Measurements from ENCODE around the gene SDC3. TPM values are rescaled to one million over a fixed set of nuclear protein-coding genes. Genes with fewer than 3 reads are reported as not detected.

SDC3 gene
- total and polyA plus RNA-seq, 2 of the 8 experiments (the other 6 are each of a cell fraction or from before 2014, with no cell fraction given) = 7.0 to 27.0 TPM

DNA sequence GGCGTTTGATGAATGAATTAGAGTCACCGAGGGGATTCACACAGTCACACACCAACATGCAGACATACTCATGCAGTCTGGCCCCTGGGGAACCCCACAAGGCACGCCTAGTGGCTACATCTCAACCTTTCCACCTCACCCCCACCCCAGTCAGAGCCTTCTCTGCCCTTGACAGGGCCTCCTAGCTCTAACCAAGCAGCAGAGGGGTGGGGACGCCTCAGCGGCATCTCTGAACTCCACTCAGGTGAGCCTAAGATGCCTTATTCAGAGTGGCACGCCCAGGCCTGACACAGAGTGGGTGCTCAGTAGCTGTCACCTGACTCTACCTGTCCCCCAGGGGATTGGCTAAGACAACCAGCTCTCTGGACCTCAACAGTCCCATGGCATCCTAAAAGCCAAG is 3.7 kb upstream of the SDC3 start:
- FAIRE-seq (no peak), DNase-seq (ENCODE audit: low read depth in 1 of 2, low spot score in 2 of 2) (no peak)
- Histone ChIP-seq H3K9me3 (ENCODE audit: insufficient read depth in 2 of 2, low read depth in 1 of 2, low read length in 1 of 2) (no peaks in the 10 kb centered on the region), H3K36me3 (ENCODE audit: control insufficient read depth in 2 of 4, insufficient read depth in 4 of 4, low read length in 3 of 4) (no peaks in the 10 kb centered on the region), H2BK5ac (ENCODE audit: low read depth, low read length) (0 out of 2 replicates have a peak overlapping the region, but pooled peaks have one; percentile 8), H3K79me2 (ENCODE audit: control insufficient read depth in 1 of 2, insufficient read depth in 2 of 2, low read length in 2 of 2) (no peaks in the 10 kb centered on the region), H3K4ac (replicated peaks; ENCODE audit: insufficient read length, low read depth, low read length) (no peak overlapping the region), H3K27ac (ENCODE audit: low read depth, low read length) (no peak overlapping the region), H2AK5ac (ENCODE audit: low read depth, low read length) (no peak overlapping the region), H3K4me2 (ENCODE audit: insufficient read depth in 1 of 2, low read depth in 2 of 2, low read length in 2 of 2) (no peak overlapping the region), H4K91ac (replicated peaks; ENCODE audit: insufficient read length, low read length) (no peak overlapping the region), H3K23me2 (ENCODE audit: low read depth, low read length) (peaks cover 7% of the 10 kb centered on the region; the same call in 1 of the 2 replicates), H4K8ac (ENCODE audit: extremely low read depth, insufficient read depth, low read length) (no peak overlapping the region), H4K5ac (ENCODE audit: insufficient read length, low read depth, low read length) (no peak overlapping the region), H3K27me3 (replicated peaks in 1 of 4; ENCODE audit: control insufficient read depth in 3 of 4, extremely low read depth in 1 of 4, insufficient read depth in 3 of 4, low read length in 3 of 4) (peaks cover 0 to 12% (median 8%) of the 10 kb centered on the region in 4 experiments; a peak in 4 of 7 replicates), H2AFZ (ENCODE audit: low read length) (no peak overlapping the region), H2BK12ac (ENCODE audit: low read depth, low read length) (peak overlapping the region; percentile 42; the same call in 1 of the 2 replicates), H3K23ac (ENCODE audit: insufficient read length) (no peak overlapping the region), H3K14ac (ENCODE audit: insufficient read length) (no peak overlapping the region), H2BK15ac (ENCODE audit: low read length) (peak overlapping the region; percentile 2; the same call in 1 of the 2 replicates), H3K79me1 (ENCODE audit: low read depth, low read length) (no peaks in the 10 kb centered on the region), H3K9ac (replicated peaks in 1 of 4; ENCODE audit: extremely low read depth in 1 of 4, low read depth in 3 of 4, low read length in 3 of 4) (no peak overlapping the region), H2BK120ac (replicated peaks; ENCODE audit: low read depth, low read length) (no peak overlapping the region), H2BK20ac (ENCODE audit: low read length) (no peak overlapping the region), H3K56ac (replicated peaks; ENCODE audit: insufficient read length, low read depth, low read length) (no peak overlapping the region), H3K18ac (ENCODE audit: extremely low read depth, low read length) (no peak overlapping the region), H3K4me1 (replicated peaks in 1 of 4; ENCODE audit: control insufficient read depth in 3 of 4, insufficient read depth in 4 of 4, low read length in 3 of 4) (peaks cover 0 to 18% (median 14%) of the 10 kb centered on the region in 4 experiments; a peak in 6 of 7 replicates), H4K20me1 (replicated peaks in 1 of 2; ENCODE audit: control insufficient read depth in 1 of 2, insufficient read depth in 2 of 2, low read length in 2 of 2) (peaks cover 2 to 5% of the 10 kb centered on the region in 2 experiments), H3K4me3 (ENCODE audit: extremely low read depth in 1 of 4, insufficient read depth in 2 of 4, low read depth in 3 of 4, low read length in 4 of 4) (no peak overlapping the region)
- 87% methylated on average over 6 of the region's 6 CpGs; no CpG with 5 or more reads in 1 of the 2 experiments for WGBS, 2 experiments (ENCODE audit: extremely low coverage in 1 of 2, insufficient coverage in 1 of 2, insufficient read length in 1 of 2, insufficient replicate concordance in 2 of 2, low coverage in 1 of 2, low lambda C conversion rate in 2 of 2, missing lambda C conversion rate in 1 of 2)
- no peak for TF ChIP-seq POLR2A (IDR thresholded peaks at IDR 0.05; ENCODE audit: control extremely low read depth in 1 of 2, low read depth in 2 of 2, low read length in 2 of 2)
- TF ChIP-seq, protein P1, sequence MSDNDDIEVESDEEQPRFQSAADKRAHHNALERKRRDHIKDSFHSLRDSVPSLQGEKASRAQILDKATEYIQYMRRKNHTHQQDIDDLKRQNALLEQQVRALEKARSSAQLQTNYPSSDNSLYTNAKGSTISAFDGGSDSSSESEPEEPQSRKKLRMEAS (IDR thresholded peaks at IDR 0.05) = no peak
- TF ChIP-seq NANOG (IDR thresholded peaks at IDR 0.05; ENCODE audit: insufficient read depth, low read depth, low read length, poor library complexity, severe bottlenecking) = no peak
- no peak for TF ChIP-seq TAF7 (optimal IDR thresholded peaks at IDR 0.05; ENCODE audit: borderline replicate concordance, low read depth, low read length)
- TF ChIP-seq YY1 (IDR thresholded peaks at IDR 0.05; ENCODE audit: low read depth, low read length) = no peak
- TF ChIP-seq HDAC2 (IDR thresholded peaks at IDR 0.05; ENCODE audit: borderline replicate concordance in 1 of 2, low read depth in 2 of 2, low read length in 2 of 2) = no peak
- no peak for TF ChIP-seq POLR2AphosphoS5 (IDR thresholded peaks at IDR 0.05; ENCODE audit: low read depth, low read length)
- TF ChIP-seq, protein P2, sequence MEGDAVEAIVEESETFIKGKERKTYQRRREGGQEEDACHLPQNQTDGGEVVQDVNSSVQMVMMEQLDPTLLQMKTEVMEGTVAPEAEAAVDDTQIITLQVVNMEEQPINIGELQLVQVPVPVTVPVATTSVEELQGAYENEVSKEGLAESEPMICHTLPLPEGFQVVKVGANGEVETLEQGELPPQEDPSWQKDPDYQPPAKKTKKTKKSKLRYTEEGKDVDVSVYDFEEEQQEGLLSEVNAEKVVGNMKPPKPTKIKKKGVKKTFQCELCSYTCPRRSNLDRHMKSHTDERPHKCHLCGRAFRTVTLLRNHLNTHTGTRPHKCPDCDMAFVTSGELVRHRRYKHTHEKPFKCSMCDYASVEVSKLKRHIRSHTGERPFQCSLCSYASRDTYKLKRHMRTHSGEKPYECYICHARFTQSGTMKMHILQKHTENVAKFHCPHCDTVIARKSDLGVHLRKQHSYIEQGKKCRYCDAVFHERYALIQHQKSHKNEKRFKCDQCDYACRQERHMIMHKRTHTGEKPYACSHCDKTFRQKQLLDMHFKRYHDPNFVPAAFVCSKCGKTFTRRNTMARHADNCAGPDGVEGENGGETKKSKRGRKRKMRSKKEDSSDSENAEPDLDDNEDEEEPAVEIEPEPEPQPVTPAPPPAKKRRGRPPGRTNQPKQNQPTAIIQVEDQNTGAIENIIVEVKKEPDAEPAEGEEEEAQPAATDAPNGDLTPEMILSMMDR (IDR thresholded peaks at IDR 0.05; ENCODE audit: control extremely low read depth in 1 of 3, insufficient read depth in 1 of 3, low read depth in 1 of 3, low read length in 3 of 3) = no peak
- ChIA-PET CTCF (ENCODE audit: partially characterized antibody) (interaction anchor here (0.6 to 27.2 kb wide), 24 partner anchors 9 to 309 kb away, joined by 3 to 1519 read pairs (median 17); partner anchors contain the start of gene MATN1), POLR2A (ENCODE audit: partially characterized antibody) (interaction anchor here (1.8 to 3.4 kb wide), 2 partner anchors 110 to 111 kb away, joined by 4 to 25 read pairs; no protein-coding TSS in a partner anchor)
